HFFc6 (cell line): ENCODE measurements around the gene ROBO1. TPM values are rescaled to one million over a fixed set of nuclear protein-coding genes. Genes with fewer than 3 reads are reported as not detected.
A peak's percentile ranks its signal among the peaks of the same experiment; 100 is the strongest.

ENCODE experiments used
- DNase-seq: peaks from one replicate; pipeline ENCODE4 v3.0.0-alpha.2; 2018
- H3K27ac Mint-ChIP-seq: 2 replicates; pipeline ENCODE4 v1.8.0; 2020; ENCODE audit warnings: mild to moderate bottlenecking, mixed read lengths
- H3K27me3 Mint-ChIP-seq: 2 replicates; pipeline ENCODE4 v1.8.0; 2021; ENCODE audit warnings: mild to moderate bottlenecking, moderate library complexity, mixed read lengths; ENCODE audit not compliant: insufficient read depth
- H3K36me3 Mint-ChIP-seq: 2 replicates; pipeline ENCODE4 v1.8.0; 2021; ENCODE audit warnings: low read depth, mixed read lengths
- H3K4me1 Mint-ChIP-seq: 2 replicates; pipeline ENCODE4 v1.8.0; 2020; ENCODE audit warnings: low read depth, mixed read lengths
- H3K4me3 Mint-ChIP-seq: 2 replicates; pipeline ENCODE4 v1.8.0; 2020; ENCODE audit warnings: mild to moderate bottlenecking, moderate library complexity, mixed read lengths
- H3K9me3 Mint-ChIP-seq: 2 replicates; pipeline ENCODE4 v1.8.0; 2020; ENCODE audit warnings: mild to moderate bottlenecking, mixed read lengths
- CTCF ChIP-seq: fragments of 200-600 bp; sonication (generic); IDR thresholded peaks from 2 replicates; pipeline ENCODE4 v1.5.0; 2021; ENCODE audit warnings: antibody characterized with exemption, mild to moderate bottlenecking
- total RNA-seq, 6 experiments: library from RNA; stranded (reverse); fragmentation: NEBNext Ultra II Directional; extraction: Animal tissue kit (Norgen Biotek cat#: 25700); gene quantifications; 2 replicates in 1 of 6; 3 replicates in 5 of 6; pipeline ENCODE4 v1.2.3, GENCODE V29; 2021

ROBO1 gene
- total RNA-seq, 6 experiments from 2014 or later: 38.7 to 51.3 (median 41.7) TPM

GRCh38 chr3:78847603-78848002 lies 920.2 kb downstream of the ROBO1 start:
- TF ChIP-seq CTCF: no peak
- H3K9me3 Mint-ChIP-seq: no peaks in the 10 kb centered on the region
- peaks cover 28% of the 10 kb centered on the region for H3K4me1 Mint-ChIP-seq
- no peaks in the 10 kb centered on the region for H3K36me3 Mint-ChIP-seq
- no peaks in the 10 kb centered on the region for H3K27me3 Mint-ChIP-seq
- no peak for DNase-seq
- no peak overlapping the region for H3K27ac Mint-ChIP-seq
- no peak overlapping the region for H3K4me3 Mint-ChIP-seq

- Mint-ChIP-seq H3K36me3 (no peaks in the 10 kb centered on the region), H3K4me3 (peak overlapping the region; percentile 11; the same call in 1 of the 2 replicates), H3K27me3 (no peaks in the 10 kb centered on the region), H3K9me3 (no peaks in the 10 kb centered on the region), H3K4me1 (peaks cover 28% of the 10 kb centered on the region), H3K27ac (peak overlapping the region; percentile 21; the same call in 1 of the 2 replicates)
- no peak for DNase-seq
- TF ChIP-seq CTCF: no peak
These were observed 920.6 kb downstream of the ROBO1 start for GRCh38 chr3:78847203-78847602.

GRCh38 chr3:78846718-78847117 lies 921.1 kb downstream of the ROBO1 start:
- no peaks in the 10 kb centered on the region for H3K9me3 Mint-ChIP-seq
- H3K4me3 Mint-ChIP-seq: peak overlapping the region; percentile 11; the same call in 1 of the 2 replicates
- H3K4me1 Mint-ChIP-seq: peaks cover 28% of the 10 kb centered on the region
- DNase-seq: peak; percentile 49
- H3K27ac Mint-ChIP-seq: peak overlapping the region; percentile 21
- H3K27me3 Mint-ChIP-seq: no peaks in the 10 kb centered on the region
- TF ChIP-seq CTCF: no peak
- no peaks in the 10 kb centered on the region for H3K36me3 Mint-ChIP-seq

- H3K36me3 Mint-ChIP-seq: no peaks in the 10 kb centered on the region
- no peak overlapping the region for H3K27ac Mint-ChIP-seq
- H3K4me1 Mint-ChIP-seq: peaks cover 28% of the 10 kb centered on the region
- H3K27me3 Mint-ChIP-seq: no peaks in the 10 kb centered on the region
- H3K9me3 Mint-ChIP-seq: no peaks in the 10 kb centered on the region
- DNase-seq: no peak
- no peak for TF ChIP-seq CTCF
- H3K4me3 Mint-ChIP-seq: no peak overlapping the region
These were observed 922.2 kb downstream of the ROBO1 start for GRCh38 chr3:78845605-78846004.

GRCh38 chr3:78844307-78844706 lies 923.5 kb downstream of the ROBO1 start:
- DNase-seq: no peak
- H3K4me1 Mint-ChIP-seq: peaks cover 38% of the 10 kb centered on the region
- no peaks in the 10 kb centered on the region for H3K27me3 Mint-ChIP-seq
- no peak for TF ChIP-seq CTCF
- H3K4me3 Mint-ChIP-seq: no peak overlapping the region
- H3K36me3 Mint-ChIP-seq: no peaks in the 10 kb centered on the region
- no peak overlapping the region for H3K27ac Mint-ChIP-seq
- no peaks in the 10 kb centered on the region for H3K9me3 Mint-ChIP-seq

- peaks cover 11% of the 10 kb centered on the region for H3K4me1 Mint-ChIP-seq
- peak overlapping the region; percentile 0; the same call in 1 of the 2 replicates for H3K4me3 Mint-ChIP-seq
- peak; percentile 25 for DNase-seq
- H3K27me3 Mint-ChIP-seq: no peaks in the 10 kb centered on the region
- TF ChIP-seq CTCF: no peak
- H3K27ac Mint-ChIP-seq: peak overlapping the region; percentile 22; the same call in 1 of the 2 replicates
- H3K36me3 Mint-ChIP-seq: no peaks in the 10 kb centered on the region
- H3K9me3 Mint-ChIP-seq: no peaks in the 10 kb centered on the region
These were observed 928.1 kb downstream of the ROBO1 start for GRCh38 chr3:78839693-78840092.
